DOHH2 (cell line): ENCODE measurements around the gene XAF1.

Experiments
- H3F3A ChIP-seq: fragments of 200-600 bp; sonication (generic), shearing (Covaris generic); 2 replicates; pipeline ENCODE4 v1.6.0; 2016; ENCODE audit warnings: antibody characterized with exemption, mild to moderate bottlenecking; ENCODE audit not compliant: control insufficient read depth, insufficient read depth
- H3K27ac ChIP-seq: fragments of 200-600 bp; sonication (generic); 2 replicates; pipeline ENCODE4 v1.5.1; 2014; ENCODE audit warnings: low read depth, mild to moderate bottlenecking, low read length, moderate library complexity
- H3K27me3 ChIP-seq: fragments of 200-600 bp; sonication (generic); 2 replicates; pipeline ENCODE4 v1.6.1; 2014; ENCODE audit warnings: mild to moderate bottlenecking, low read length, mixed read lengths; ENCODE audit not compliant: control insufficient read depth
- H3K36me3 ChIP-seq: fragments of 200-600 bp; sonication (generic); 2 replicates; pipeline ENCODE4 v1.6.1; 2014; ENCODE audit warnings: mild to moderate bottlenecking, low read length, moderate library complexity, mixed read lengths; ENCODE audit not compliant: control insufficient read depth
- H3K4me1 ChIP-seq: fragments of 200-600 bp; sonication (generic); 2 replicates; pipeline ENCODE4 v1.6.1; 2014; ENCODE audit warnings: mild to moderate bottlenecking, low read length, mixed read lengths; ENCODE audit not compliant: control insufficient read depth
- H3K4me2 ChIP-seq: fragments of 200-600 bp; sonication (generic); 2 replicates; pipeline ENCODE4 v1.6.0; 2014; ENCODE audit warnings: mild to moderate bottlenecking, low read length, moderate library complexity
- H3K4me3 ChIP-seq: fragments of 200-600 bp; sonication (generic); 2 replicates; pipeline ENCODE4 v1.5.1; 2014; ENCODE audit warnings: mild to moderate bottlenecking, low read length, mixed read lengths
- H3K79me2 ChIP-seq: fragments of 200-600 bp; sonication (generic); 2 replicates; pipeline ENCODE4 v1.6.1; 2014; ENCODE audit warnings: mild to moderate bottlenecking, low read length, mixed read lengths; ENCODE audit not compliant: control insufficient read depth
- H3K9me2 ChIP-seq: fragments of 200-600 bp; sonication (generic); replicated peaks from 2 replicates; pipeline ENCODE4 v1.6.1; 2014; ENCODE audit warnings: mild to moderate bottlenecking, low read length, mixed read lengths; ENCODE audit not compliant: control insufficient read depth
- H3K9me3 ChIP-seq: fragments of 200-600 bp; sonication (generic); 2 replicates; pipeline ENCODE4 v1.6.1; 2014; ENCODE audit warnings: antibody characterized with exemption, low read length, mixed read lengths; ENCODE audit not compliant: control insufficient read depth, insufficient read depth
- H4K20me1 ChIP-seq: fragments of 200-600 bp; sonication (generic); 2 replicates; pipeline ENCODE4 v1.6.0; 2014; ENCODE audit warnings: low read depth, mild to moderate bottlenecking, antibody characterized with exemption, low read length, moderate library complexity; ENCODE audit not compliant: control insufficient read depth, insufficient read depth
- CTCF ChIP-seq: fragments of 200-600 bp; sonication (generic); IDR thresholded peaks from one replicate; pipeline ENCODE4 v1.5.1; 2014; ENCODE audit warnings: antibody characterized with exemption, mild to moderate bottlenecking, low read depth, low read length; ENCODE audit not compliant: poor library complexity, severe bottlenecking
- EZH2phosphoT487 ChIP-seq: fragments of 200-600 bp; sonication (generic); IDR thresholded peaks from 2 replicates; pipeline ENCODE4 v1.6.1; 2017; ENCODE audit warnings: borderline replicate concordance, mild to moderate bottlenecking, antibody characterized with exemption, low read length, moderate library complexity, mixed read lengths

The XAF1 gene

GRCh38 chr17:6796017-6796886, 40.4 kb downstream of the XAF1 start:
- no peaks in the 10 kb centered on the region for H3K9me2 ChIP-seq
- H3K27me3 ChIP-seq: peaks cover 8% of the 10 kb centered on the region; the same call in 1 of the 2 replicates
- no peaks in the 10 kb centered on the region for H3F3A ChIP-seq
- H3K4me2 ChIP-seq: no peak overlapping the region
- H4K20me1 ChIP-seq: no peaks in the 10 kb centered on the region
- H3K9me3 ChIP-seq: no peaks in the 10 kb centered on the region
- H3K27ac ChIP-seq: no peak overlapping the region
- H3K4me1 ChIP-seq: no peaks in the 10 kb centered on the region
- H3K36me3 ChIP-seq: no peaks in the 10 kb centered on the region
- no peak overlapping the region for H3K4me3 ChIP-seq
- H3K79me2 ChIP-seq: no peaks in the 10 kb centered on the region
- TF ChIP-seq CTCF (no peak), EZH2phosphoT487 (no peak)

- H3K4me2 ChIP-seq: no peak overlapping the region
Observed at GRCh38 chr17:6796887-6797490, 41.1 kb downstream of the XAF1 start.

GRCh38 chr17:6797718-6798351, 42.0 kb downstream of the XAF1 start:
- Histone ChIP-seq H4K20me1 (no peaks in the 10 kb centered on the region), H3K4me1 (no peaks in the 10 kb centered on the region), H3K27me3 (no peaks in the 10 kb centered on the region), H3K9me3 (no peaks in the 10 kb centered on the region), H3K4me3 (no peak overlapping the region), H3K36me3 (no peaks in the 10 kb centered on the region), H3K4me2 (no peak overlapping the region), H3K27ac (no peak overlapping the region), H3K79me2 (no peaks in the 10 kb centered on the region), H3F3A (no peaks in the 10 kb centered on the region), H3K9me2 (no peaks in the 10 kb centered on the region)
- TF ChIP-seq CTCF (no peak), EZH2phosphoT487 (no peak)

More at GRCh38 chr17:6796887-6797490, 41.1 kb downstream of the XAF1 start:
- no peaks in the 10 kb centered on the region for H3F3A ChIP-seq
- H4K20me1 ChIP-seq: no peaks in the 10 kb centered on the region
- no peaks in the 10 kb centered on the region for H3K9me3 ChIP-seq
- H3K36me3 ChIP-seq: no peaks in the 10 kb centered on the region
- H3K9me2 ChIP-seq: no peaks in the 10 kb centered on the region
- TF ChIP-seq CTCF (no peak), EZH2phosphoT487 (no peak)
- no peak overlapping the region for H3K4me3 ChIP-seq
- peaks cover 4% of the 10 kb centered on the region; the same call in 1 of the 2 replicates for H3K27me3 ChIP-seq
- no peak overlapping the region for H3K27ac ChIP-seq
- H3K4me1 ChIP-seq: no peaks in the 10 kb centered on the region
- no peaks in the 10 kb centered on the region for H3K79me2 ChIP-seq
